Liver (tissue), 3 donors: ENCODE measurements around the gene WDR44.

ENCODE experiments used
- EGR1 ChIP-seq, 2 donors: IDR thresholded peaks; 2 replicates each; pipeline ENCODE4 v1.6.1; 2016 to 2018; ENCODE audit warnings: antibody characterized with exemption in 2 of 2, low read depth in 2 of 2
- JUND ChIP-seq, 2 donors: IDR thresholded peaks; 2 replicates each; pipeline ENCODE4 v1.6.1; 2016; ENCODE audit warnings: antibody characterized with exemption in 2 of 2
- TF ChIP-seq, protein P1 (sequence below): fragments of 150-350 bp; IDR thresholded peaks from 2 replicates; pipeline ENCODE4 v1.5.1; 2017; ENCODE audit warnings: improper control_type of control experiment, low read depth, low read length; ENCODE audit not compliant: missing input control
- TF ChIP-seq, protein P2 (sequence below): IDR thresholded peaks from 2 replicates; pipeline ENCODE4 v1.6.1; 2016; ENCODE audit warnings: antibody characterized with exemption, mild to moderate bottlenecking
- TF ChIP-seq, protein P3 (sequence below): IDR thresholded peaks from 2 replicates; pipeline ENCODE4 v1.6.1; 2016; ENCODE audit warnings: antibody characterized with exemption
- donor health status: healthy.
- donor health status: healthy.

DNA sequence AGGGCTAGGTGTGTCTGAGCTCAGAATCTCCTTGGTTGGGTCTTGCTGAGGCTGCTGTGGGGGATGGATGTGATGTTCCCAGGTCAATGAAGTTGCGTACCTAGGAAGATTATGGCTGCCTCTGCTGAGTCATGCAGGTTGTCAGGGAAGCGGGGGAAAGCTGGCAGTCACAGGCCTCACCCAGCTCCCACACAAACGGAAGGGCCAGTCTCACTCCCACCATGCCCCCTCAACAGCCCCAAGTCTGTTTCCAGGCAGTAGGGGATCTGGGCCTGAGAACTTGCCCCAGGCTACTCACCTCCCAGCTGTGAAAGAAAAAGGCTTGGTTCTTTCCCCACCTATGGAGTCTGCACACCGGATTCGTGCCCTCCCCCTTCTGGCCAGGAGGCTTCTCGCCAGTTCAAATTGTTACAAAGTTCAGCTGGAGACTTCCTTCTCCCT is 72.9 kb downstream of the WDR44 start:
- TF ChIP-seq, protein P1, sequence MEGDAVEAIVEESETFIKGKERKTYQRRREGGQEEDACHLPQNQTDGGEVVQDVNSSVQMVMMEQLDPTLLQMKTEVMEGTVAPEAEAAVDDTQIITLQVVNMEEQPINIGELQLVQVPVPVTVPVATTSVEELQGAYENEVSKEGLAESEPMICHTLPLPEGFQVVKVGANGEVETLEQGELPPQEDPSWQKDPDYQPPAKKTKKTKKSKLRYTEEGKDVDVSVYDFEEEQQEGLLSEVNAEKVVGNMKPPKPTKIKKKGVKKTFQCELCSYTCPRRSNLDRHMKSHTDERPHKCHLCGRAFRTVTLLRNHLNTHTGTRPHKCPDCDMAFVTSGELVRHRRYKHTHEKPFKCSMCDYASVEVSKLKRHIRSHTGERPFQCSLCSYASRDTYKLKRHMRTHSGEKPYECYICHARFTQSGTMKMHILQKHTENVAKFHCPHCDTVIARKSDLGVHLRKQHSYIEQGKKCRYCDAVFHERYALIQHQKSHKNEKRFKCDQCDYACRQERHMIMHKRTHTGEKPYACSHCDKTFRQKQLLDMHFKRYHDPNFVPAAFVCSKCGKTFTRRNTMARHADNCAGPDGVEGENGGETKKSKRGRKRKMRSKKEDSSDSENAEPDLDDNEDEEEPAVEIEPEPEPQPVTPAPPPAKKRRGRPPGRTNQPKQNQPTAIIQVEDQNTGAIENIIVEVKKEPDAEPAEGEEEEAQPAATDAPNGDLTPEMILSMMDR, result no peak
- TF ChIP-seq JUND (IDR thresholded peaks at IDR 0.05) (no peak), EGR1 (IDR thresholded peaks at IDR 0.05; ENCODE audit: low read depth in 2 of 2) (no peak)
- TF ChIP-seq, protein P2, sequence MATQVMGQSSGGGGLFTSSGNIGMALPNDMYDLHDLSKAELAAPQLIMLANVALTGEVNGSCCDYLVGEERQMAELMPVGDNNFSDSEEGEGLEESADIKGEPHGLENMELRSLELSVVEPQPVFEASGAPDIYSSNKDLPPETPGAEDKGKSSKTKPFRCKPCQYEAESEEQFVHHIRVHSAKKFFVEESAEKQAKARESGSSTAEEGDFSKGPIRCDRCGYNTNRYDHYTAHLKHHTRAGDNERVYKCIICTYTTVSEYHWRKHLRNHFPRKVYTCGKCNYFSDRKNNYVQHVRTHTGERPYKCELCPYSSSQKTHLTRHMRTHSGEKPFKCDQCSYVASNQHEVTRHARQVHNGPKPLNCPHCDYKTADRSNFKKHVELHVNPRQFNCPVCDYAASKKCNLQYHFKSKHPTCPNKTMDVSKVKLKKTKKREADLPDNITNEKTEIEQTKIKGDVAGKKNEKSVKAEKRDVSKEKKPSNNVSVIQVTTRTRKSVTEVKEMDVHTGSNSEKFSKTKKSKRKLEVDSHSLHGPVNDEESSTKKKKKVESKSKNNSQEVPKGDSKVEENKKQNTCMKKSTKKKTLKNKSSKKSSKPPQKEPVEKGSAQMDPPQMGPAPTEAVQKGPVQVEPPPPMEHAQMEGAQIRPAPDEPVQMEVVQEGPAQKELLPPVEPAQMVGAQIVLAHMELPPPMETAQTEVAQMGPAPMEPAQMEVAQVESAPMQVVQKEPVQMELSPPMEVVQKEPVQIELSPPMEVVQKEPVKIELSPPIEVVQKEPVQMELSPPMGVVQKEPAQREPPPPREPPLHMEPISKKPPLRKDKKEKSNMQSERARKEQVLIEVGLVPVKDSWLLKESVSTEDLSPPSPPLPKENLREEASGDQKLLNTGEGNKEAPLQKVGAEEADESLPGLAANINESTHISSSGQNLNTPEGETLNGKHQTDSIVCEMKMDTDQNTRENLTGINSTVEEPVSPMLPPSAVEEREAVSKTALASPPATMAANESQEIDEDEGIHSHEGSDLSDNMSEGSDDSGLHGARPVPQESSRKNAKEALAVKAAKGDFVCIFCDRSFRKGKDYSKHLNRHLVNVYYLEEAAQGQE, result no peak
- TF ChIP-seq, protein P3, sequence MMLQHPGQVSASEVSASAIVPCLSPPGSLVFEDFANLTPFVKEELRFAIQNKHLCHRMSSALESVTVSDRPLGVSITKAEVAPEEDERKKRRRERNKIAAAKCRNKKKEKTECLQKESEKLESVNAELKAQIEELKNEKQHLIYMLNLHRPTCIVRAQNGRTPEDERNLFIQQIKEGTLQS, result no peak
